NCI-H2029 (cell line): Measurements from ENCODE around the gene CTAGE8.
"Not testable (repeated sequence)": the region's sequence is repeated elsewhere in the genome, so short reads cannot be mapped to it uniquely, and the experiment has no call there.

Source experiments
- DNase-seq: peaks from one replicate; lab custom pipeline; 2025; lab: John Stamatoyannopoulos, UW

The CTAGE8 gene

GRCh38 chr7:144256112-144256511 lies 13.0 kb downstream of the CTAGE8 start:
- DNase-seq, result no peak

GRCh38 chr7:144255471-144255897 lies 13.6 kb downstream of the CTAGE8 start:
- DNase-seq, result no peak

DNA sequence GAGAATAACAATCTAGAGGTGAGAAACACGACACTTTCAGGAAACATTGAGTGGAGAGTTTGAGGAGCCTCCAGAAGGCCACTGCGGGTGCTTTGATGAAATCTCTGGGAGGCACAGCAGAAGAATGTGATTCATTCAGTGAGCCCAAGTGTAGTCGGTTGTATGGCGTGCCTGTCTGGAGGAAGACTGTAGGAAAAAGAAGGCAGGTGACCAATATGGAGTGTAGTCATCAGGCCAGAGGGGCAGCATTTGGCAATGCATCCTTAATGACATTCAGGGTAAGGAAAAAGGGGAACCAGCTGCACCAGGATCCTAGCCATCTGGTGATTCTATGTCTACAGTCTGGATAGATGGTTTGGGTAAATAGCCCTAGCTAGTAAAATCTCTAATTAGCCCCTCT lies 16.8 kb downstream of the CTAGE8 start:
- DNase-seq, result not testable (repeated sequence)

DNA sequence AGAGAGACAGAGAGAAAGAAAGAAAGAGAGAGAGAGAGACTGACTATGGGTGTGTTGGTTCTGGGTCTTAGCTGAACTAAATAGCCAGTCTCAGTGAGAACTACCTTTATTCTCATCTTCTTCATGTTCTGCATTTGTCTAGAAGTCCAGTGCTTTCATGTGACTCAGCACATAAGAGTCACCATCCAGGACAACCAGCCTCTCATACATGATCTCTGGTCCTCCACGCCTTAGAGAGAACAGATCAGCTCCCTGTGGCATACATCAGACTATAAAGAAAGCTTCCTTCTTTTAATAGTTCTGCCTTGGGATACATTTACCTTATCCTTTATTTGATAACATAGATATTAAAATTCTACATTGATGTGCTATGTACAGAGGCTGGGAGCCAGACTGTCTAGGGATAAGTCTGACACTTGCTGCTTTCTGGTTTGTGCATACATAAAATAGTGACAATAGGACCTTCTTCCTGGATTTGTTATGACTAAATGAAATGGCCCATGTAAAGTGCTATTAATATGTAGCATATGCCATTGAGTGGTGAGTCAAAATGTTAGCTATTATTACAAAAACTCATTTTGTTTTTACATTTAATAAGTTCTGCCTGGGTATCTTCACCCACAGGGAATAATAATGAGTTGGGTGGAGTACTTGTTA lies 21.3 kb downstream of the CTAGE8 start:
- not testable (repeated sequence) for DNase-seq

DNA sequence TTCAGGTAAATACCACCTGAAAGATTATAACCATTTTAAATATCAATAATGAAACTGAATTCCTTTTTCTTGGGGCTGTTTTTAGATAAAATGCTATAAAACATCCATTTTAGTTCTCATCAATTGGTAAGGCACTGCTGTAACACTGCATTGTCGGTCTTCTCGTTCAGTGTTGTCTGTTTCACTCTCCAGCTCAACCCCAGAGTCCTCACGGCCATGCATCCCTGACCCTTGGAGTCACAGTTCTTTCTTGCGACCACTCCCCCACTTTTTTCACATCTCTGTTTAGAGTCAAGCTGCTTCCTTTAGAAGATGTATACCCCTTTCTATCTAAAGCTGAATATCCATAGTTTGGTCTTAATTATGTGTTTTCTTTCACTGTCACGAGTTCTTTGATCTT lies 22.1 kb downstream of the CTAGE8 start:
- not testable (repeated sequence) for DNase-seq

DNA sequence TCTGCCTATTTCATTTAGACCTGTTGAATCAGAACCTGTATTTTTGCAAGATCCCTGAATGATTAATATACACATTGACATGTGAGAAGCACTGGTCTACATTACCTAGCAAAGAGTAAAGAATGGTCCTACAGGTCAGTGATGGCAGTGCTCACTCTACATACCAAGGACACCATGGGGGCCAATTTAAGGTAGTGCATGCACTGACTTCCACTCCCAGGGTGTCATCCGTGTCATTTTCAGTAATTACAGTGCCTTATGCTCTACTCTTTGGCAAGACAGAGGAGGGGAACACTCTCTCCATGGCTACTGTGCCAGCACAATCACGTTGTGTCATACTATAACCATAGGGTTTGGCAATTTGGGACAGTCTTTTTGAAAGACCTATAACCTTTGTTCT lies 23.7 kb downstream of the CTAGE8 start:
- DNase-seq, result not testable (repeated sequence)

- not testable (repeated sequence) for DNase-seq
These were observed 29.7 kb downstream of the CTAGE8 start, which contains the start of gene OR2A42 for GRCh38 chr7:144239365-144239764. TSS of gene OR2A42 (minus strand) at chr7:144239605. CDS start at chr7:144232843, 6,762 bp downstream.

DNA sequence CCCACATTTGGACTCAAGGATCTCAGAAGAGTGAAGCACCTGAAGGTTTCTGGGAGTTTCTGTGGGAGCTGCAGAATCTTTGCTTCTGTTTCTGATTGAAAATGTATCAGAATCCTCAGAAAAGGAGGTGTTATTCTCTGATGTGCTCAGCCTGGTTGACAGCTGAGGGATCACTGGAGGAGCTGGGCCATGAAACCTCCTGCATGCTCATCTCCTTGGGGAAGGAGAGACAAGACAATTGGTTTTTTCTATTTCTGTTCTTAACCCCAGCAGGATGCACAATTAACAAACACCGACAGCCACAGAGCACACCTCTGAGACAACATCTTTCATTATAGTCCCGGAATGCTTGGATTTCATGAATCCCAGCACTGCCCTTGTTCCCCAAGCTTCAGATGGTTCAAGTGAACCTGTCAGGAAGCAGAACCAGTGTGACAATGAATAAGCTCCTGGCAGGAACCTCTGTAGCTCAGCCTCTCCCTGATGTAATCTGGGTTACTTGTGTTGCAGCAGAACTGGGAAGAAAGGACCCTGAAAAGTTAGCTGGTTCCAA lies 30.5 kb downstream of the CTAGE8 start:
- not testable (repeated sequence) for DNase-seq

GRCh38 chr7:144233039-144233438 lies 36.0 kb downstream of the CTAGE8 start:
- DNase-seq, result not testable (repeated sequence)

DNA sequence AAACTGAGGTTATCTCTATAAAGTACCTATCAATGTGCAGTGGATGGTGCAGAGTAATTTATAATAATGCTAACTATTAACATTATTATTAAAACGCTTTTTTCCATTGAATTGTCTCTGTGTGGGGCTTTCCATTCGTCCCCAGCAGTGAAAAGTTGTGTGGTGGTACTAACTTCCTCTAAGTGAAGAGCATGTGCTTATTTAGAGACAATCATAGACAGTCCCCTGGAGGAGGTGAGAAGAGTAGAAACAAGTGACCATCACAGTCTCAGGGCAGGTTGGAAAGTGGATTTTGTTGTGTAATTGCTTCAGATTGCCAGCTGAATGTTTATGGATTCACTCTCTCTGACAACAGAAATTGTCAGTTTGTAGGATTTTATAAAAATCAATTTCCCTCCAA lies 38.1 kb downstream of the CTAGE8 start:
- DNase-seq, result not testable (repeated sequence)

DNA sequence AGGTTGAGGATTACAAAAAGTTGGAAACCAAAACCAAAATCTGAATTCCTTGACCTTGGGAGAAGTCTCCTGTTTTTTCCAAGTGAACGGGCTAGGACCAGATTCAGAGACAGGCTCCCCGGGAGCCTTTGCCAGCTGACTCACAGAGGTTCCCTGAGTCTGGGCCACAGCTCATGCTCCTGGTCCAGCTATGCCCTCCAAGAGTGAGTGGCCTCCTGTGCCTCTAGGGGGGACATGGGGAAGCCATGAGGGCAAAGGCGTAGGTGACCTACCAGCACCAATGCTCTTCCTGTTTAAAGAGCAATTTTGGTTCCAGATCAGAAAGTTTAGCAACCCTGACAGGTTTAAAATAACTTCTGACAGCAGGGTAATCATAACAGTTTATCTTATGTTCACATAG lies 40.3 kb downstream of the CTAGE8 start:
- not testable (repeated sequence) for DNase-seq

DNA sequence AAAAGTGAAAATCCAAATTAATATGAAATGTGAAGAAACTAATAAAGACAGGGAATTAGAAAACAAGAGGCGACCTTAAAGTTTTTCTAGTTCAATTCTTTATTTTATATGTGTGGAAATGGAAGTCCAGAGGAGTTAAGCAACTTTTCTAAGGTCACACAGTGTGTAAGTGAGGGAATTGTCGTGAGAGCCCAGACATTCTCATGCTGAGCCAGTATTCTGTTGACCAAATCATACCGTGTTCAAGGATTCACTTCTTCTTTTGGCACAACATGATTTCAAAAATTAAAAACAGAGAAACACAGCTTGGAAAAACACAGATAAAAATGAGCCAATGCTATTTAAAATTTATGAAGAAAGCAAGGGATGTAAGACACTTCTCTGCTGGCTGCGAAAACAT lies 42.2 kb downstream of the CTAGE8 start:
- DNase-seq, result not testable (repeated sequence)

GRCh38 chr7:144223675-144224074 lies 45.4 kb downstream of the CTAGE8 start:
- not testable (repeated sequence) for DNase-seq

- not testable (repeated sequence) for DNase-seq
These were observed 48.6 kb downstream of the CTAGE8 start for GRCh38 chr7:144220531-144220930.

GRCh38 chr7:144219149-144219548 lies 49.9 kb downstream of the CTAGE8 start:
- not testable (repeated sequence) for DNase-seq

- DNase-seq, result not testable (repeated sequence)
These were observed 50.5 kb downstream of the CTAGE8 start for GRCh38 chr7:144218581-144218980.

DNA sequence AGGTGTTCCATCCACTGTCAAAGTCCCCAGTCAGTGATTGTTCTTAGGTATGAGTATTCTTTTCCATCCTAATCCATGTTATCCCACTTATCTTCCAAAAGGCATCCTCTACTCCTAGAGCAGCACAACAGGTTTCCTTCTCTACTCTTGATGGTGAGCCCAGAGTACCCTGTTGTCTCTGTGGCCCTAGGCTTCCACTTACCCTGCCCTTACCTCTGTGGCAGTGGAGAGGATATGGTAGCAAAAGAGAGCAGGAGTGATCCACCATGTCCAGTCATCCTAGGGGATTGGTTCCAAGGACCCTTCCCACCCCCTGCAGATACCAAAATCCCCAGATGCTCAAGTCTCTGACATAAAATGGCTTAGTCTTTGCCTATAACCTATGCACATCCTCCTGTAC lies 51.9 kb downstream of the CTAGE8 start:
- not testable (repeated sequence) for DNase-seq
